Endothelial cell of umbilical vein (primary cell): ENCODE measurements around the gene DNA2. TPM values are rescaled to one million over a fixed set of nuclear protein-coding genes. Genes with fewer than 3 reads are reported as not detected.

Experiments used
- BruUV-seq: library from RNA; stranded (reverse); fragments of 400-500 nt; replicated peaks from 2 replicates; lab custom pipeline; 2021; lab: Mats Ljungman, UMichigan
- CTCF ChIA-PET: fragments of 300-600, 350-600 bp; sonication (Branson Sonifier 250); formaldehyde crosslinking; loops from one replicate; lab custom pipeline; 2021; ENCODE audit warnings: antibody characterized with exemption, inconsistent platforms; lab: Charles Lee
- POLR2A ChIA-PET: fragments of 300-600, 350-600 bp; sonication (Branson Sonifier 250); formaldehyde crosslinking; loops from one replicate; lab custom pipeline; 2021; ENCODE audit warnings: antibody characterized with exemption, inconsistent platforms; lab: Charles Lee
- DNase-seq: peaks from one replicate; pipeline ENCODE4 v3.0.0-alpha.2; 2011; ENCODE audit warnings: low read depth, low spot score
- FAIRE-seq: peaks from 2 replicates; lab custom pipeline; 2011; peaks lifted over from hg19 to GRCh38; lab: Jason Lieb, UNC
- H2AFZ ChIP-seq: 2 replicates; pipeline ENCODE4 v1.6.0; 2012; ENCODE audit warnings: low read depth, low read length, control low read depth, inconsistent platforms
- H3K27ac ChIP-seq: 2 replicates; pipeline ENCODE4 v1.5.1; 2011; ENCODE audit warnings: low read depth, mild to moderate bottlenecking, control low read depth, low read length, moderate library complexity; ENCODE audit not compliant: insufficient read depth
- H3K27me3 ChIP-seq, 2 experiments: 2 replicates each; pipeline versions ENCODE4 v1.6.0 to v1.6.1; 2011; ENCODE audit warnings: low read length in 2 of 2, mixed read lengths in 1 of 2; ENCODE audit not compliant: control insufficient read depth in 2 of 2, insufficient read depth in 2 of 2
- H3K36me3 ChIP-seq, 2 experiments: 2 replicates in 1 of 2; 3 replicates in 1 of 2; pipeline ENCODE4 v1.5.1; 2011; ENCODE audit warnings: low read length in 2 of 2, mild to moderate bottlenecking in 1 of 2, moderate library complexity in 1 of 2; ENCODE audit not compliant: control insufficient read depth in 2 of 2, insufficient read depth in 2 of 2; ENCODE audit errors: extremely low read depth in 1 of 2
- H3K4me1 ChIP-seq: 3 replicates; pipeline ENCODE4 v1.5.1; 2011; ENCODE audit warnings: mild to moderate bottlenecking, low read length; ENCODE audit not compliant: control insufficient read depth, insufficient read depth; ENCODE audit errors: extremely low read depth
- H3K4me2 ChIP-seq: 2 replicates; pipeline ENCODE4 v1.6.1; 2011; ENCODE audit warnings: low read length, control low read depth, mixed read lengths; ENCODE audit not compliant: insufficient read depth
- H3K4me3 ChIP-seq, 3 experiments: fragments of 200-600 bp in 1 of 3; sonication (generic), shearing (Covaris generic) in 1 of 3; replicated peaks in 1 of 3; 2 replicates each; pipeline ENCODE4 v1.5.1; 2011 to 2016; ENCODE audit warnings: control low read depth in 3 of 3, low read length in 3 of 3, mild to moderate bottlenecking in 2 of 3, inconsistent platforms in 1 of 3, low read depth in 1 of 3, moderate library complexity in 1 of 3; ENCODE audit not compliant: insufficient read depth in 1 of 3
- H3K79me2 ChIP-seq: 2 replicates; pipeline ENCODE4 v1.6.0; 2012; ENCODE audit warnings: low read length, inconsistent platforms; ENCODE audit not compliant: control insufficient read depth, insufficient read depth
- H3K9ac ChIP-seq: replicated peaks from 2 replicates; pipeline ENCODE3; 2011; ENCODE audit warnings: low read length, control low read depth; ENCODE audit not compliant: insufficient read depth; ENCODE audit errors: extremely low read depth
- H3K9me1 ChIP-seq: replicated peaks from 3 replicates; pipeline ENCODE4 v1.6.0; 2011; ENCODE audit warnings: mild to moderate bottlenecking, low read length; ENCODE audit not compliant: control insufficient read depth, insufficient read depth; ENCODE audit errors: extremely low read depth
- H3K9me3 ChIP-seq: replicated peaks from 2 replicates; pipeline ENCODE4 v1.5.1; 2012; ENCODE audit warnings: low read length, inconsistent platforms; ENCODE audit not compliant: control insufficient read depth, insufficient read depth
- H4K20me1 ChIP-seq: replicated peaks from 2 replicates; pipeline ENCODE3; 2011; ENCODE audit warnings: mild to moderate bottlenecking, low read length; ENCODE audit not compliant: control insufficient read depth, insufficient read depth; ENCODE audit errors: extremely low read depth
- CTCF ChIP-seq, 2 donors: IDR thresholded peaks; 1 replicate in 1 of 2; 2 replicates in 1 of 2; pipeline ENCODE4 v1.5.1; 2011; ENCODE audit warnings: low read length in 2 of 2, mild to moderate bottlenecking in 2 of 2, moderate library complexity in 2 of 2, control low read depth in 1 of 2, inconsistent platforms in 1 of 2, low read depth in 1 of 2; ENCODE audit not compliant: insufficient read depth in 1 of 2; ENCODE audit errors: extremely low read depth in 1 of 2
- EZH2 ChIP-seq: IDR thresholded peaks from 2 replicates; pipeline ENCODE4 v1.6.1; 2012; ENCODE audit warnings: borderline replicate concordance, low read depth, mild to moderate bottlenecking, moderate library complexity, low read length, inconsistent platforms; ENCODE audit not compliant: severe bottlenecking
- FOS ChIP-seq: IDR thresholded peaks from 2 replicates; pipeline ENCODE4 v1.6.1; 2011; ENCODE audit warnings: mild to moderate bottlenecking, low read length, moderate library complexity, borderline replicate concordance; ENCODE audit not compliant: insufficient read depth
- GATA2 ChIP-seq: IDR thresholded peaks from 2 replicates; pipeline ENCODE4 v1.7.0; 2011; ENCODE audit warnings: low read depth, mild to moderate bottlenecking, moderate library complexity, mixed read lengths, low read length; ENCODE audit not compliant: insufficient read length, insufficient read depth
- JUN ChIP-seq: IDR thresholded peaks from 2 replicates; pipeline ENCODE4 v1.6.1; 2011; ENCODE audit warnings: borderline replicate concordance, low read depth; ENCODE audit not compliant: insufficient read length, insufficient read depth
- MYC ChIP-seq: IDR thresholded peaks from one replicate; pipeline ENCODE4 v1.6.1; 2011; ENCODE audit warnings: mild to moderate bottlenecking, low read depth, low read length
- POLR2A ChIP-seq: IDR thresholded peaks from 2 replicates; pipeline ENCODE4 v1.6.1; 2012; ENCODE audit warnings: low read depth, mild to moderate bottlenecking, control low read depth, low read length
- POLR2AphosphoS5 ChIP-seq: IDR thresholded peaks from 2 replicates; pipeline ENCODE4 v1.6.1; 2012; ENCODE audit warnings: low read depth, mild to moderate bottlenecking, control low read depth, low read length, moderate library complexity; ENCODE audit not compliant: insufficient read depth
- dilution Hi-C: fragments of 300-500 bp; cut with MboI; formaldehyde crosslinking; loops from one replicate; pipeline ENCODE4 v1.15.0; 2019; ENCODE audit warnings: low sequenced_read_pairs; ENCODE audit not compliant: extremely low pct_ligation_motif_present
- intact Hi-C: fragments of 100-400 bp; cut with micrococcal nuclease; formaldehyde crosslinking; loops from one replicate; pipeline ENCODE4 v1.10.0; 2022
- polyA plus RNA-seq, 4 experiments: library from polyadenylated mRNA; depleted of rRNA in 3 of 4; stranded (reverse) in 3 of 4; unstranded in 1 of 4; fragments of >200 nt; gene quantifications; 2 replicates each; pipeline versions ENCODE4 v1.2.1 to v1.2.3, GENCODE V29; 2011 to 2012; ENCODE audit warnings: missing spikeins in 1 of 4
- total RNA-seq: library from RNA; stranded (reverse); gene quantifications from 2 replicates; pipeline ENCODE4 v1.2.3, GENCODE V29; 2021
- TF ChIP-seq, protein P1 (sequence below): IDR thresholded peaks from 2 replicates; pipeline ENCODE4 v1.6.1; 2011; ENCODE audit not compliant: insufficient read depth, insufficient read length

Gene DNA2
- total and polyA plus RNA-seq, 2 donors (not counting 3 experiments of a cell fraction or from before 2014, with no cell fraction given) = 3.5 to 18.1 TPM

DNA sequence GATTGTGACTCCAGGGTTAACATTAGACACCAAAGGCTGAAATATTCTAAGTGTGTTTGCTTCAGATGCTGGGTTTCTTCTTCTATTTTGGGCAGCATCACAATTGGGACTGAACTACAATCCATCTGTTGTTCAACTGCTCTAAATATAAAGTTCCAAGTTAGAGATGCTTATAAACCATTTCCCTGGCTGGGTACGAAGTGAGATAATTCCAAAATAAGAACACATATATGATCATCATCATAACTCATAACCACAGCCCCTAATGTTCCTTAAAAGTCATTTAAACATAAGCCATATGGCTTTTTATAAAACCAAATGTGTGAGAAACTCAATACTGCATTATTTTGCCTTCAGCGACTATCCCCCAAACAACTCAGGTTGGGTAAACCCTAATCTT is 28.8 kb downstream of the DNA2 start:
- no peaks in the 10 kb centered on the region for H3K36me3 ChIP-seq
- POLR2A ChIA-PET = no interaction called here
- no peak for DNase-seq
- TF ChIP-seq EZH2 (no peak), POLR2AphosphoS5 (no peak), POLR2A (no peak), FOS (no peak), GATA2 (no peak), MYC (no peak), JUN (no peak), CTCF (IDR thresholded peaks at IDR 0.05; ENCODE audit: extremely low read depth in 1 of 2, insufficient read depth in 1 of 2, low read depth in 1 of 2, low read length in 2 of 2) (no peak)
- TF ChIP-seq, protein P1, sequence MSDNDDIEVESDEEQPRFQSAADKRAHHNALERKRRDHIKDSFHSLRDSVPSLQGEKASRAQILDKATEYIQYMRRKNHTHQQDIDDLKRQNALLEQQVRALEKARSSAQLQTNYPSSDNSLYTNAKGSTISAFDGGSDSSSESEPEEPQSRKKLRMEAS = no peak
- H3K9me3 ChIP-seq = no peaks in the 10 kb centered on the region
- no peaks in the 10 kb centered on the region for H3K4me1 ChIP-seq
- H3K4me2 ChIP-seq = no peak overlapping the region
- no peaks in the 10 kb centered on the region for H3K9me1 ChIP-seq
- no peak overlapping the region for H2AFZ ChIP-seq
- CTCF ChIA-PET = no interaction called here
- H3K27me3 ChIP-seq = no peaks in the 10 kb centered on the region
- no peak overlapping the region for H3K9ac ChIP-seq
- BruUV-seq = no TSS peak
- no peak overlapping the region for H3K27ac ChIP-seq
- H3K4me3 ChIP-seq = no peak overlapping the region
- dilution Hi-C loops = no loop called here
- intact Hi-C loops = no loop called here
- H3K79me2 ChIP-seq = no peaks in the 10 kb centered on the region
- FAIRE-seq = no peak
- H4K20me1 ChIP-seq = no peaks in the 10 kb centered on the region
